ENCODE measurements around the gene C6orf132.

The C6orf132 gene

GRCh38 chr6:42071881-42072583 is 70.4 kb downstream of the C6orf132 start:
- DNase-seq, result no peak

- no peak for DNase-seq
Measured at GRCh38 chr6:42068872-42069522, 73.4 kb downstream of the C6orf132 start.

DNA sequence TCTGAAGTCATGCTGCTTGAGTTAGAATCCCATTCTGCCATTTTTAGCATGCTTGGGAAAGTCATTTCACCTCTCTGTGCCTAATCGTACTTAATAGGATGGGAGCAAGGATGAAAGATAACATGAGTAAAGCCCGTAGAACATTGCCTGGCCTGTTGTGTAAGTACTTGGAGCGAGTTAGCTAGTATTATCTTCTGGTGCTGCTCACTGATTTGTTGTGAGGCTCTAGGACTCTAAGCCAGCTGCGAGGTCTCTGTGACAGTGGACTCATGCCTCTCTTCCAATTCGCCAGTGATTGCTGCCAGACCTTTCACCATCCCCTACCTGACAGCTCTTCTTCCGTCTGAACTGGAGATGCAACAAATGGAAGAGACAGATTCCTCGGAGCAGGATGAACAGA is 74.2 kb downstream of the C6orf132 start:
- DNase-seq, result no peak

DNA sequence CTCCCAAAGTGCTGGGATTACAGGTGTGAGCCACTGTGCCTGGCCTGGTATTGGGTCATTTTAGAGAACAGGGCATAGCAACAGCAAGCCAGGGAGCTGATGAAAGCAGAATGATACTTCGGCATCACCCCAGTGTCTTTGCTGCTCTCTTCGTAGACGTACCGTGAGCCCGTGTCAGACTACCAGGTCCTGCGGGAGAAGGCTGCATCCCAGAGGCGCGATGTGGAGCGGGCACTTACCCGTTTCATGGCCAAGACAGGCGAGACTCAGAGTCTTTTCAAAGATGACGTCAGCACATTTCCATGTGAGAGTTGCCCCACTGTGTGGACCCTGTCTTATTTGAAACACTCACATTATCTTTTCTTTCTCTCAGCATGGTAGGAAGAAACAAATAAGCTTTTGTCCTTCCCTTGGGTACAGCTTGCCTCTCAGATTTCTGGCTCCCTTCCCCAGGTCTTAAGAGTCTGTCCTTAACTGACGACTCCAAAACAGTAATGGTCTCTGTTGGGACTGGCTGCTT is 76.2 kb downstream of the C6orf132 start:
- no peak for DNase-seq

- no peak for DNase-seq
Measured at GRCh38 chr6:42059743-42060142, 82.7 kb downstream of the C6orf132 start.

- no peak for DNase-seq
Measured at GRCh38 chr6:42053601-42054000, 88.8 kb downstream of the C6orf132 start.

- DNase-seq, result no peak
Measured at GRCh38 chr6:42051268-42051653, 91.2 kb downstream of the C6orf132 start.

All from COR-L47 (cell line).